Mesenchymal stem cell (in vitro differentiated cells and primary cell): ENCODE results near the gene ZBTB16.

Experiments
- DNase-seq: peaks from one replicate; pipeline ENCODE4 v3.0.0-alpha.2; 2013
- H2AFZ ChIP-seq: one replicate; pipeline ENCODE4 v1.6.1; 2013; ENCODE audit warnings: low read depth, mild to moderate bottlenecking, control low read depth, inconsistent platforms, low read length, moderate library complexity
- H2AK5ac ChIP-seq: 2 replicates; pipeline ENCODE4 v1.6.1; 2013; ENCODE audit warnings: low read length, moderate library complexity, mild to moderate bottlenecking, inconsistent platforms; ENCODE audit not compliant: severe bottlenecking
- H2BK120ac ChIP-seq: one replicate; pipeline ENCODE4 v1.6.1; 2013; ENCODE audit warnings: low read depth, mild to moderate bottlenecking, inconsistent platforms, low read length, moderate library complexity
- H2BK12ac ChIP-seq, 2 experiments: one replicate each; pipeline ENCODE4 v1.6.1; 2013; ENCODE audit warnings: inconsistent platforms in 2 of 2, low read length in 2 of 2, mild to moderate bottlenecking in 2 of 2, moderate library complexity in 2 of 2, control low read depth in 1 of 2
- H2BK15ac ChIP-seq: one replicate; pipeline ENCODE4 v1.6.1; 2013; ENCODE audit warnings: mild to moderate bottlenecking, low read depth, inconsistent platforms; ENCODE audit not compliant: poor library complexity, severe bottlenecking
- H2BK5ac ChIP-seq: 2 replicates; pipeline ENCODE4 v1.6.1; 2013; ENCODE audit warnings: low read depth, mild to moderate bottlenecking, low read length, control low read depth, inconsistent platforms; ENCODE audit not compliant: poor library complexity, severe bottlenecking
- H3K14ac ChIP-seq, 2 experiments: one replicate each; pipeline ENCODE4 v1.6.1; 2013; ENCODE audit warnings: inconsistent platforms in 2 of 2, low read length in 2 of 2, control low read depth in 1 of 2, mild to moderate bottlenecking in 1 of 2, moderate library complexity in 1 of 2
- H3K18ac ChIP-seq, 2 experiments: one replicate each; pipeline ENCODE4 v1.6.1; 2013; ENCODE audit warnings: inconsistent platforms in 2 of 2, low read length in 2 of 2, control low read depth in 1 of 2, low read depth in 1 of 2, mild to moderate bottlenecking in 1 of 2
- H3K23ac ChIP-seq, 2 experiments: one replicate each; pipeline ENCODE4 v1.6.1; 2013; ENCODE audit warnings: inconsistent platforms in 2 of 2, low read length in 2 of 2, mild to moderate bottlenecking in 2 of 2, moderate library complexity in 2 of 2, control low read depth in 1 of 2
- H3K27ac ChIP-seq: 2 replicates; pipeline ENCODE4 v1.5.1; 2013; ENCODE audit warnings: mild to moderate bottlenecking, moderate library complexity, low read length, control low read depth, inconsistent platforms; ENCODE audit not compliant: poor library complexity, severe bottlenecking
- H3K27me3 ChIP-seq, 2 experiments: 2 replicates each; pipeline versions ENCODE4 v1.6.1 to v1.7.0; 2013; ENCODE audit warnings: low read length in 2 of 2, mild to moderate bottlenecking in 2 of 2, moderate library complexity in 2 of 2, control low read depth in 1 of 2, inconsistent platforms in 1 of 2; ENCODE audit not compliant: control insufficient read depth in 1 of 2, insufficient read depth in 1 of 2
- H3K36me3 ChIP-seq, 2 experiments: 2 replicates each; pipeline versions ENCODE4 v1.6.1 to v1.7.0; 2013; ENCODE audit warnings: low read length in 2 of 2, control low read depth in 1 of 2, inconsistent platforms in 1 of 2, low read depth in 1 of 2, mild to moderate bottlenecking in 1 of 2; ENCODE audit not compliant: insufficient read depth in 2 of 2, control insufficient read depth in 1 of 2
- H3K4ac ChIP-seq, 2 experiments: one replicate each; pipeline ENCODE4 v1.6.1; 2013; ENCODE audit warnings: inconsistent platforms in 2 of 2, low read length in 2 of 2, mild to moderate bottlenecking in 2 of 2, moderate library complexity in 2 of 2, control low read depth in 1 of 2, low read depth in 1 of 2
- H3K4me1 ChIP-seq: 2 replicates; pipeline ENCODE4 v1.6.1; 2013; ENCODE audit warnings: low read depth, low read length, control low read depth; ENCODE audit not compliant: control insufficient read depth, insufficient read depth
- H3K4me2 ChIP-seq: 2 replicates; pipeline ENCODE4 v1.6.1; 2013; ENCODE audit warnings: low read length, mild to moderate bottlenecking, inconsistent platforms; ENCODE audit not compliant: poor library complexity, severe bottlenecking
- H3K4me3 ChIP-seq, 2 experiments: 2 replicates each; pipeline versions ENCODE4 v1.5.1 to v1.7.0; 2013; ENCODE audit warnings: low read length in 2 of 2, mild to moderate bottlenecking in 2 of 2, control low read depth in 1 of 2, low read depth in 1 of 2; ENCODE audit not compliant: insufficient read depth in 1 of 2
- H3K79me1 ChIP-seq: replicated peaks from 2 replicates; pipeline ENCODE4 v1.6.1; 2013; ENCODE audit warnings: mild to moderate bottlenecking, control low read depth, low read length, inconsistent platforms; ENCODE audit not compliant: poor library complexity, severe bottlenecking
- H3K9ac ChIP-seq: 2 replicates; pipeline ENCODE4 v1.7.0; 2013; ENCODE audit warnings: mild to moderate bottlenecking, low read length, moderate library complexity
- H3K9me3 ChIP-seq: 2 replicates; pipeline ENCODE4 v1.7.0; 2013; ENCODE audit warnings: mild to moderate bottlenecking, low read length; ENCODE audit not compliant: control insufficient read depth
- H4K8ac ChIP-seq: one replicate; pipeline ENCODE4 v1.6.1; 2013; ENCODE audit warnings: inconsistent platforms, mild to moderate bottlenecking, low read length, moderate library complexity
- H4K91ac ChIP-seq: one replicate; pipeline ENCODE4 v1.6.1; 2013; ENCODE audit warnings: mild to moderate bottlenecking, low read length, inconsistent platforms
- WGBS: methylation state at CpG from one replicate; pipeline ENCODE4 v1.1.7; 2013; ENCODE audit warnings: mixed read lengths; 5-methylcytosine and 5-hydroxymethylcytosine counted together

The ZBTB16 gene

GRCh38 chr11:114040706-114041211 is 18.8 kb upstream of the ZBTB16 start:
- Histone ChIP-seq H3K36me3 (no peaks in the 10 kb centered on the region), H2AK5ac (no peak overlapping the region), H4K8ac (peak overlapping the region; percentile 56), H3K4me3 (no peak overlapping the region), H4K91ac (no peak overlapping the region), H3K4me1 (peaks cover 8% of the 10 kb centered on the region), H2AFZ (no peak overlapping the region), H3K27ac (no peak overlapping the region), H3K23ac (no peak overlapping the region), H3K9ac (no peak overlapping the region), H2BK120ac (no peak overlapping the region), H2BK12ac (peak overlapping the region; percentile 7 to 79), H3K9me3 (no peaks in the 10 kb centered on the region), H3K18ac (peak overlapping the region in 1 of 2 experiments; percentile 76), H3K4me2 (no peak overlapping the region), H3K4ac (peak overlapping the region in 1 of 2 experiments; percentile 22), H2BK15ac (no peak overlapping the region), H2BK5ac (no peak overlapping the region), H3K27me3 (peaks cover 16 to 39% of the 10 kb centered on the region in 2 experiments), H3K14ac (no peak overlapping the region), H3K79me1 (no peaks in the 10 kb centered on the region)
- WGBS, result 37% methylated on average over 7 of the region's 7 CpGs
- DNase-seq, result peak; percentile 90

GRCh38 chr11:114042234-114042633 is 17.3 kb upstream of the ZBTB16 start:
- Histone ChIP-seq H3K23ac (no peak overlapping the region), H3K4me2 (no peak overlapping the region), H4K8ac (no peak overlapping the region), H4K91ac (no peak overlapping the region), H3K36me3 (no peaks in the 10 kb centered on the region), H2AK5ac (no peak overlapping the region), H3K4me1 (peaks cover 1% of the 10 kb centered on the region), H3K27ac (no peak overlapping the region), H3K18ac (peak overlapping the region; percentile 16 to 50), H3K14ac (no peak overlapping the region), H2BK120ac (no peak overlapping the region), H2BK12ac (peak overlapping the region in 1 of 2 experiments; percentile 92), H3K4ac (no peak overlapping the region), H3K27me3 (peaks cover 23 to 31% of the 10 kb centered on the region in 2 experiments), H2BK5ac (no peak overlapping the region), H3K79me1 (no peaks in the 10 kb centered on the region), H3K9me3 (no peaks in the 10 kb centered on the region), H2AFZ (no peak overlapping the region), H3K9ac (no peak overlapping the region), H3K4me3 (no peak overlapping the region), H2BK15ac (no peak overlapping the region)
- 93% methylated on average over 5 of the region's 5 CpGs for WGBS
- no peak for DNase-seq

- no peak overlapping the region for H3K4me2 ChIP-seq
- H3K27ac ChIP-seq, result no peak overlapping the region
- H2BK15ac ChIP-seq, result no peak overlapping the region
- H2BK12ac ChIP-seq, result peak overlapping the region; percentile 92 to 94
- H3K4me1 ChIP-seq, result peaks cover 1% of the 10 kb centered on the region
- no peaks in the 10 kb centered on the region for H3K36me3 ChIP-seq
- H3K18ac ChIP-seq, result peak overlapping the region; percentile 19 to 38
- no peaks in the 10 kb centered on the region for H3K9me3 ChIP-seq
- peaks cover 30 to 34% of the 10 kb centered on the region in 2 experiments for H3K27me3 ChIP-seq
- H3K14ac ChIP-seq, result peak overlapping the region in 1 of 2 experiments; percentile 18
- H3K9ac ChIP-seq, result no peak overlapping the region
- peak; percentile 80 for DNase-seq
- peak overlapping the region; percentile 75 for H2BK120ac ChIP-seq
- no peak overlapping the region for H3K4me3 ChIP-seq
- H3K23ac ChIP-seq, result no peak overlapping the region
- no peak overlapping the region for H2AFZ ChIP-seq
- H3K79me1 ChIP-seq, result no peaks in the 10 kb centered on the region
- no peak overlapping the region for H2BK5ac ChIP-seq
- no peak overlapping the region for H2AK5ac ChIP-seq
- WGBS, result 39% methylated on average over 10 of the region's 10 CpGs
- peak overlapping the region; percentile 47 for H3K4ac ChIP-seq
- H4K91ac ChIP-seq, result peak overlapping the region; percentile 77
- peak overlapping the region; percentile 47 for H4K8ac ChIP-seq
Measured at GRCh38 chr11:114044042-114044871, 15.3 kb upstream of the ZBTB16 start.

- Histone ChIP-seq H3K4ac (no peak overlapping the region), H2BK12ac (no peak overlapping the region)
- WGBS, result 97% methylated on average over 3 of the region's 4 CpGs
Measured at GRCh38 chr11:114047327-114047726, 12.2 kb upstream of the ZBTB16 start.

More at GRCh38 chr11:114047327-114047726, 12.2 kb upstream of the ZBTB16 start:
- Histone ChIP-seq H3K9ac (no peak overlapping the region), H2BK15ac (no peak overlapping the region), H3K4me3 (no peak overlapping the region), H2AFZ (no peak overlapping the region), H2BK5ac (no peak overlapping the region), H3K23ac (no peak overlapping the region), H3K79me1 (no peaks in the 10 kb centered on the region), H3K27ac (no peak overlapping the region), H4K91ac (peak overlapping the region; percentile 20), H3K9me3 (no peaks in the 10 kb centered on the region), H3K14ac (peak overlapping the region in 1 of 2 experiments; percentile 6), H3K18ac (no peak overlapping the region), H4K8ac (no peak overlapping the region), H3K36me3 (no peaks in the 10 kb centered on the region), H3K27me3 (peaks cover 38 to 46% of the 10 kb centered on the region in 2 experiments), H3K4me2 (no peak overlapping the region), H3K4me1 (no peaks in the 10 kb centered on the region), H2AK5ac (no peak overlapping the region), H2BK120ac (no peak overlapping the region)
- DNase-seq, result no peak
